Spleen (tissue), 11 donors: ENCODE measurements around the gene MSMP. TPM values are rescaled to one million over a fixed set of nuclear protein-coding genes. Genes with fewer than 3 reads are reported as not detected.

Experiments used
- DNase-seq: peaks from one replicate; pipeline ENCODE4 v3.0.0-alpha.2; 2020
- H3K27ac ChIP-seq, 8 donors: fragments of 200-600 bp; sonication (generic) in 7 of 8; 1 replicate in 4 of 8; 2 replicates in 4 of 8; pipeline versions ENCODE4 v1.5.0 to v1.8.0; 2016 to 2021; ENCODE audit warnings: inconsistent platforms in 4 of 8, mild to moderate bottlenecking in 4 of 8, moderate library complexity in 1 of 8
- H3K27me3 ChIP-seq, 7 donors: fragments of 200-600 bp; sonication (generic) in 6 of 7; replicated peaks in 1 of 7; 1 replicate in 4 of 7; 2 replicates in 3 of 7; pipeline versions ENCODE4 v1.5.0 to v1.8.0; 2016 to 2021; ENCODE audit warnings: inconsistent platforms in 3 of 7, mild to moderate bottlenecking in 1 of 7
- H3K36me3 ChIP-seq, 6 donors: fragments of 200-600 bp; sonication (generic) in 5 of 6; 1 replicate in 4 of 6; 2 replicates in 2 of 6; pipeline versions ENCODE4 v1.5.0 to v1.8.0; 2016 to 2021; ENCODE audit warnings: inconsistent platforms in 2 of 6
- H3K4me1 ChIP-seq, 6 donors: fragments of 200-600 bp; sonication (generic) in 5 of 6; 1 replicate in 3 of 6; 2 replicates in 3 of 6; pipeline versions ENCODE4 v1.5.0 to v1.8.0; 2016 to 2021; ENCODE audit warnings: inconsistent platforms in 3 of 6
- H3K4me3 ChIP-seq, 8 donors: fragments of 200-600 bp; sonication (generic) in 7 of 8; 1 replicate in 4 of 8; 2 replicates in 4 of 8; pipeline versions ENCODE4 v1.5.0 to v1.8.0; 2016 to 2021; ENCODE audit warnings: inconsistent platforms in 4 of 8, mild to moderate bottlenecking in 4 of 8, moderate library complexity in 2 of 8
- H3K9me3 ChIP-seq, 8 donors: fragments of 200-600 bp; sonication (generic) in 7 of 8; 1 replicate in 4 of 8; 2 replicates in 4 of 8; pipeline versions ENCODE4 v1.5.0 to v1.8.0; 2016 to 2021; ENCODE audit warnings: inconsistent platforms in 4 of 8
- CTCF ChIP-seq, 11 experiments: fragments of 200-600 bp in 7 of 11; fragments of 450-650 bp in 4 of 11; sonication (generic) in 4 of 11; IDR thresholded peaks in 8 of 11; conservative IDR thresholded peaks in 3 of 11; 1 replicate in 7 of 11; 2 replicates in 4 of 11; pipeline versions ENCODE4 v1.4.0 to v1.8.0; 2016 to 2021; ENCODE audit warnings: antibody characterized with exemption in 11 of 11, inconsistent platforms in 4 of 11, mild to moderate bottlenecking in 1 of 11
- POLR2A ChIP-seq, 3 donors: fragments of 450-650 bp; IDR thresholded peaks; one replicate each; pipeline ENCODE4 v1.5.1; 2017; ENCODE audit warnings: antibody characterized with exemption in 3 of 3, mild to moderate bottlenecking in 1 of 3
- POLR2AphosphoS5 ChIP-seq, 3 donors: sonication (generic); formaldehyde crosslinking; IDR thresholded peaks; one replicate each; pipeline ENCODE4 v1.5.1; 2017; ENCODE audit warnings: antibody characterized with exemption in 3 of 3
- WGBS, 5 donors: extraction: QIAGEN DNeasy Blood & Tissue Kit in 3 of 5; methylation state at CpG; one replicate each; pipeline versions ENCODE4 v1.1.5 to v1.1.7; 2013 to 2018; 5-methylcytosine and 5-hydroxymethylcytosine counted together
- intact Hi-C: fragments of 100-400 bp; cut with DNase I; formaldehyde crosslinking; loops from one replicate; pipeline ENCODE4 v1.15.0; 2023; ENCODE audit warnings: low total_unique reads
- polyA plus RNA-seq, 3 donors: library from polyadenylated mRNA; stranded (reverse); fragments of 200-250 nt; gene quantifications; one replicate each; pipeline ENCODE4 v1.2.1, GENCODE V29; 2013
- total RNA-seq, 7 donors: library from RNA; depleted of rRNA in 3 of 7; stranded (reverse); fragments of >200 nt in 3 of 7; fragmentation: NEBNext Ultra II Directional in 4 of 7; extraction: Animal tissue kit (Norgen Biotek cat#: 25700) in 4 of 7; gene quantifications; one replicate each; pipeline versions ENCODE4 v1.1.0 to v1.2.1, GENCODE V29; 2016 to 2021
- donor health status: healthy with polysubstance abuse.
- donor health status: DM: no; HTN: no; CAD: no; lungs with moderate emphysema.
- donor health status: DM: no; HTN: no; CAD: no.
- donor health status: Bipolar disorder and iron deficiency.
- donor health status: healthy.
- donor health status: DM: no; HTN: no; CAD: no.
- donor health status: DM: yes; HTN: yes; CAD: no.

MSMP gene
- total and polyA plus RNA-seq, 10 donors: 0.58 to 1.6 (median 0.63) TPM; not detected in 7

- no peak for DNase-seq
- Histone ChIP-seq H3K27me3 (no peaks in the 10 kb centered on the region), H3K9me3 (no peaks in the 10 kb centered on the region), H3K27ac (peak overlapping the region; percentile 28 to 100 (median 98)), H3K4me1 (peaks cover 58 to 86% (median 76%) of the 10 kb centered on the region in 6 donors), H3K36me3 (peaks cover 0 to 44% (median 23%) of the 10 kb centered on the region in 6 donors), H3K4me3 (peak overlapping the region in 7 of 8 donors; percentile 23 to 90 (median 71))
- intact Hi-C loops: no loop called here
- TF ChIP-seq POLR2A (IDR thresholded peaks at IDR 0.05): no peak
- TF ChIP-seq CTCF (IDR thresholded peaks at IDR 0.05 in 8 of 11, conservative IDR thresholded peaks at IDR 0.05 in 3 of 11): no peak
- no peak for TF ChIP-seq POLR2AphosphoS5 (IDR thresholded peaks at IDR 0.05)
- WGBS, 5 donors: 31 to 53% (median 48%) methylated on average over 3 of the region's 3 CpGs
These were observed 25.0 kb downstream of the MSMP start for GRCh38 chr9:35729101-35729500.

- H3K4me1 ChIP-seq: peaks cover 54 to 78% (median 70%) of the 10 kb centered on the region in 6 donors
- peak; percentile 91 for DNase-seq
- intact Hi-C loops: no loop called here
These were observed 25.8 kb downstream of the MSMP start for GRCh38 chr9:35728041-35728971.

GRCh38 chr9:35727676-35728040, 26.4 kb downstream of the MSMP start:
- no peak for DNase-seq
- Histone ChIP-seq H3K9me3 (no peaks in the 10 kb centered on the region), H3K27ac (peak overlapping the region; percentile 49 to 100 (median 98)), H3K27me3 (no peaks in the 10 kb centered on the region), H3K4me3 (peak overlapping the region in 7 of 8 donors; percentile 5 to 90 (median 70)), H3K36me3 (peaks cover 0 to 56% (median 38%) of the 10 kb centered on the region in 6 donors), H3K4me1 (peaks cover 51 to 72% (median 64%) of the 10 kb centered on the region in 6 donors)
- intact Hi-C loops: no loop called here
- TF ChIP-seq CTCF (IDR thresholded peaks at IDR 0.05 in 8 of 11, conservative IDR thresholded peaks at IDR 0.05 in 3 of 11): no peak
- no peak for TF ChIP-seq POLR2A (IDR thresholded peaks at IDR 0.05)
- 9 to 20% (median 16%) methylated on average over 5 of the region's 5 CpGs for WGBS, 5 donors

More at GRCh38 chr9:35728041-35728971, 25.8 kb downstream of the MSMP start:
- Histone ChIP-seq H3K27me3 (no peaks in the 10 kb centered on the region), H3K9me3 (no peaks in the 10 kb centered on the region), H3K27ac (peak overlapping the region; percentile 49 to 100 (median 98)), H3K36me3 (peaks cover 0 to 50% (median 31%) of the 10 kb centered on the region in 6 donors), H3K4me3 (peak overlapping the region; percentile 5 to 90 (median 68))
- TF ChIP-seq POLR2AphosphoS5 (IDR thresholded peaks at IDR 0.05) (peak in 2 of 3 donors; percentile 76 to 81), CTCF (IDR thresholded peaks at IDR 0.05 in 8 of 11, conservative IDR thresholded peaks at IDR 0.05 in 3 of 11) (no peak), POLR2A (IDR thresholded peaks at IDR 0.05) (peak in 1 of 3 donors; percentile 41)
- WGBS, 5 donors: 2 to 5% (median 3%) methylated on average over 10 of the region's 10 CpGs

GRCh38 chr9:35726931-35727330, 27.1 kb downstream of the MSMP start:
- peaks cover 51 to 71% (median 63%) of the 10 kb centered on the region in 6 donors for H3K4me1 ChIP-seq
- H3K27me3 ChIP-seq: no peaks in the 10 kb centered on the region
- H3K36me3 ChIP-seq: peaks cover 0 to 64% (median 45%) of the 10 kb centered on the region in 6 donors
- peak overlapping the region in 4 of 8 donors; percentile 70 to 90 (median 77) for H3K4me3 ChIP-seq
- DNase-seq: peak; percentile 87
- H3K27ac ChIP-seq: peak overlapping the region; percentile 49 to 100 (median 98)
- TF ChIP-seq POLR2AphosphoS5 (IDR thresholded peaks at IDR 0.05) (peak; percentile 12 to 49 (median 40)), CTCF (IDR thresholded peaks at IDR 0.05 in 8 of 11, conservative IDR thresholded peaks at IDR 0.05 in 3 of 11) (peak in 2 of 11 experiments; percentile 13 to 17), POLR2A (IDR thresholded peaks at IDR 0.05) (no peak)
- intact Hi-C loops: no loop called here
- H3K9me3 ChIP-seq: no peaks in the 10 kb centered on the region
- 9 to 28% (median 14%) methylated on average over 3 of the region's 3 CpGs for WGBS, 5 donors
